ENCODE data around the gene AMOTL1.

AMOTL1 gene

GRCh38 chr11:94854770-94855633 is 86.8 kb downstream of the AMOTL1 start:
- DNase-seq (ENCODE audit: low spot score), result no peak

DNA sequence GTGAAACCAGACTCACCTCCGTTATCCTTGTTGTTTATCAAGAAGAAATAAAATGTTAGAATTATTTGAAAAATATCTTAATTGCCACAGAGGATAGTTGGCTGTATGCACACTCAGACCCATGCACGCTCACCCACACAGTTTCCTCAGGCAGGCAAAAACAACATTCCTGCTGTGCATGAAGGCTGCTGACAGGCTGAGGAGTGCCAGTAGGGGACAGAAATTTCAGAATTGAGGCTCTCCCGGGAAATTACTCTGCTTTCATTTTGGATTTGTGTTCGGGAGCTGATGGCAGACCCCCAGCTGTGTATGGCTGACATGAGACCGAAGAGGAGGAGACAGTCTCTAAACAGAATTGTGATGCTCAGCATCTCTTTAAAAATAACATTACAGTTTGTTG is 87.5 kb downstream of the AMOTL1 start:
- no peak for DNase-seq (ENCODE audit: low spot score)

DNA sequence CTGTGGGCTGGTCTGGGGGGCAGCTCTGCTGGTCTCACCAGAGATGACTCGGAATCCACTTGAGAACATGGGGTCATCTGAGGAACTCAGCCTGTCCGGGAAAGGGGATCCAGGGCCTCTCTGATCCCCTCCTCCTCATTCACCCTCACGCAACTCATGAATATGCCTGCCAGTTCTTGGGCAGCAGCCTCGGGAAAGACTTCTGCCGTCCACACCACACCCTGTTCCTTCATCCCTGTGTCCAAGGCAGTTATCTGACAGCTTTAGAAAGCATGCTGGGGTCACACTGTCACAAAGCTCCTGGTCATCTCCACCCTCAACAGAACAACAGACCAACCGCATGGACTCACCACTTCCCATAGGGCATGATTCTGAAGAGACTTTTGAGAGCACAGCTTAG is 88.3 kb downstream of the AMOTL1 start:
- no peak for DNase-seq (ENCODE audit: low spot score)

- no peak for DNase-seq (ENCODE audit: low spot score)
Measured at GRCh38 chr11:94857337-94857736, 89.2 kb downstream of the AMOTL1 start.

GRCh38 chr11:94858012-94858705 is 90.0 kb downstream of the AMOTL1 start:
- DNase-seq (ENCODE audit: low spot score), result no peak

- no peak for DNase-seq (ENCODE audit: low spot score)
Measured at GRCh38 chr11:94860333-94860732, 92.2 kb downstream of the AMOTL1 start.

DNA sequence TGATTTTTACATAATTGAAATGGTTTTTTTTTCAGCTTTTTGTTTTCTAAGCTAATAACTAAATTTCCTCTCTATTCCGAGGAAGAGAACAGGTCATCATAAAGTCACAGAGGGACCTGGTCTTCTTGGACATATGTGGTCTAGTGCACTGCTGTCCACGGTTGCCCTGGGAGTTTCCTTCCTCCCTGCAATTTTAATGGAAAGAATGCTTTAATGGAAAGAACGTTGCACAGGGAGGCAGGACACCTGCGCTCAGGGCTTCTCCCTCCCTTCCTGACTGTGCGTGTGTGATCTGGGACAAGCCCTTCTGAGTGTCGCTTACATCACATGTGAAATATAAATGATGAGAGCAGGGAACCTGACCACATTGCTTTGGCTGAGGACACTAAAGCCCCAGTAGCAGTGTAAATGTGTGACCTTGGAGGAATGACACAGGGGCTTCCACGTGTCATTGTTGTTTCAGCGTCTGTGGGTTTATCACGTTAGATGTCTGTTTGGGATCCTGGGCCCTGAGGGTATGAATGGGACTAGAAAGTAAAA is 93.2 kb downstream of the AMOTL1 start:
- no peak for DNase-seq (ENCODE audit: low spot score)

- DNase-seq (ENCODE audit: low spot score), result no peak
Measured at GRCh38 chr11:94862926-94863880, 95.0 kb downstream of the AMOTL1 start.

GRCh38 chr11:94864506-94865045 is 96.4 kb downstream of the AMOTL1 start:
- no peak for DNase-seq (ENCODE audit: low spot score)

- no peak for DNase-seq (ENCODE audit: low spot score)
Measured at GRCh38 chr11:94866231-94866822, 98.2 kb downstream of the AMOTL1 start.

DNA sequence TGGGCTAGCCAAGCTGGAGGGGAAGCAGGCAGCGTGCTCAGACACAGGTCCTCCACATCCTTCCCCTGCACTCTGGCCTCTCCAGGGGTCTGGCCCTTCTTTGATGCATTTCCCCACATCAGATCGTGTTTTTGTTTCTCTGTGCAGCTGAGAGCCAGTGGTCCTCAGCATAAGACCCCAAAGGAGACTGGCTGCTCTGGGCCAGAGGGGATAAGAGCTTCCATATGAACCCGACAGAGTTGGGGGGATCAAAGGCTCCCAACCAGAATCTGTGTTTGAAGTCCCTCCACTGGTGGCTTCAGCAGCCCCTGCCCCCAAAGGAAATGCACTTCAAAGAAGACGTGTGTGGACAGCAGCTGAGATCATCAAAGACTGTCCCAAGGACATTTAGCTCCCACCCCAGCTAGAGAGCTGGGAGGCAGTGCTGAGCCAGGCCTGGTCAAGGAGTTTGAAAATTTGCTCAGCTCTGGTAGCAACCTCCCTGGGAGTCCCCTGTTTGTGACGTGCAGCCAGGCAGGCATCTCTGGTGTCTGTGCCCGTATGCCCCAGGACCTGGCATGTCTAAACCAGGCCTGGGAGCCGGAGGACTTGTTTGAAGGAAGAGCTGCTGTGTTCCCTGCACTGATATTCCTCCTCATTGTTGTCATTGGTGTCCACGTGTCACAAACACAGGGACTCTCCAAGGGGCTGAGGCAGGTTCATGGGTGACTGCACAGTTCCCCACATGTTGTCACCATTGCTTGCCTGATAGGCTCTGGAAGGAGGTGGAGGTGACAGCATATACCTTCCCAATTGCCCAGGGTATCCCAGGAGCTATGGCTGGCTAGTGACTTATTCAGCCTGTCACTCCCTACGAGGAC is 99.0 kb downstream of the AMOTL1 start:
- DNase-seq (ENCODE audit: low spot score), result peak; percentile 11

GRCh38 chr11:94868468-94868867 is 100.3 kb downstream of the AMOTL1 start:
- no peak for DNase-seq (ENCODE audit: low spot score)

GRCh38 chr11:94869186-94869585 is 101.0 kb downstream of the AMOTL1 start:
- DNase-seq (ENCODE audit: low spot score), result no peak

- no peak for DNase-seq (ENCODE audit: low spot score)
Measured at GRCh38 chr11:94870422-94870821, 102.3 kb downstream of the AMOTL1 start.

DNA sequence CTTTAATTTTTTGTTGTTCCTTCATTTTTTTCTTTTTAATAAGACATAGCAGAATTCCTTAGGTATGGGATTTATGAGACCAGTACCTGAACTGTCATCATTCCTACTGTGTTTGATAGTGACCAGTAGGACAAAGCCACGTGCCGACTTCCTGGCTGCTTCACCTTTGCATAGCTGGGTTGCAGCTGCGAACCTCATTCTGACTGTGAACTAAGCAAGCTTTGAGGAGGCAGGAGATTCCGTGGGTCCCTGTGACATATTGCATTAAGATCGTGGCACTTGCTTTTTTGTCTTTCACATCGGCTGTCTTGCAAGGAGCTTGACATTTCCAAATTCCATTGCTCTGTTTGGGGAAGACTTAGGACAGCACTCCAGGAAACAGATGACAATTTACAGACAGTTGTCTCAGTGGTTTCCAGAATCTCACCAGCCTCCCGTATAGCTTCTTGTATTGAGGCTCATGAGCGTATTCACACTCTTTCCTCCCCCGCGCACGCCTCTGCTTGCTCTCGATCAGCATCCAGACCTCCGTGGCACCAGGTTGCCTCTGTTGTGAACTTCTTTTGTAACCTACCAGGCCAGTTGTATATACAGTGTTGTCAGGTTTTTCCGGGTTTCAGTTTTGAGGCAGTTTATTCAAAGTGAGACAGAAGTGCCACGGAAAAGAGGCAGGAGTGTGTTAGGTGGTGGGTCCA is 103.5 kb downstream of the AMOTL1 start:
- no peak for DNase-seq (ENCODE audit: low spot score)

- DNase-seq (ENCODE audit: low spot score), result no peak
Measured at GRCh38 chr11:94873916-94874540, 105.9 kb downstream of the AMOTL1 start.

- DNase-seq (ENCODE audit: low spot score), result no peak
Measured at GRCh38 chr11:94876222-94876621, 108.1 kb downstream of the AMOTL1 start.

GRCh38 chr11:94876645-94877442 is 108.7 kb downstream of the AMOTL1 start:
- DNase-seq (ENCODE audit: low spot score), result peak; percentile 84
